Measurements from ENCODE around the gene WDR33.
A peak's percentile ranks its signal among the peaks of the same experiment; 100 is the strongest.

WDR33 gene

DNA sequence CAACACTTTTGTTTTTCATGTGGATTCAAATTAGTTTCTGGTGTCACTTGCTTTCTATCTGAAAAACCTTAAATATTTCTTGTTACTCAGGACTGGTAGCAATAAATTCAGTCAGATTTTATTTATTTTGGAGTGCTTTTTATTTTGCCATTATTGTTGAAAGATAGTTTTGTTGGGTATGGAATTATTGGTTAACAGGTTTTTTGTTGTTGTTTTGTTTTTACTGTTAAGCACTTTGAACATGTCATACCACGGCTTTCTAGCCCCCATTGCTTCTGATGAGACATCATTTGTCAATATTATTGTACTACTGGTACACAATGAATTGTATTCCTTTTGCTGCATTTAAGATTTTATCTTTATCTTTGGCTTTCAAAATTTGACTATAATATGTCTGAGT lies 122.6 kb downstream of the WDR33 start:
- DNase-seq: no peak

DNA sequence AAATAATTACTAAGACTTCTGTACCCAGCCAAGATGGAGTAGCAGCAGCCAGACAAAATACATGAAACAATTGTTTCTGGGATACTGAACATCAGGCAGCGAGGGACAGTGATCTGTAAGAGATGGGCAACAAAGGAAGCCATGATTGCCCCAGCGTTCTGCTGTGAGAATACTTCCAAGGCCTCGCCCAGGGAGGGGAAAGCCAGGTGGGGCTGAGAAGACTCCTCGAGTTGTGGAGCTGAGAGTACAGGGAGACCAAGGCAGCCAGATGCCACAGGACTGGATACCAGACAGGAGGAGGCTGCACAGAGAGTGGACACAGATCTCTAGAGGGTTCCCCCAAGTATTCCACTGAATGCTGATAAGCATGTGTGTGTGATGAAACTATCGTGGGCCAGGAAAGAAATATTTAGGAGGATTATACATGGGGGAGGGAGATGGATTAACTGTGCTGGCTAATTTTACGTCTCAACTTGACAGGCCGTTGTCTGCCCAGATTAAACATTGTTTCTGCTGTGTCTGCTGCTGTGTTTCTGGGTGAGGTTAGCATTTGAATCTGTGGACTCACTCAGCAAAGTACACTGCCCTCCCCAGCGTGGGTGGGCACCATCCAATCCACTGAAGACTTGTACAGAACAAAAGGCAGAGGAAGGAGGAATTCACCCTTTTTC lies 125.4 kb downstream of the WDR33 start:
- DNase-seq: no peak

DNA sequence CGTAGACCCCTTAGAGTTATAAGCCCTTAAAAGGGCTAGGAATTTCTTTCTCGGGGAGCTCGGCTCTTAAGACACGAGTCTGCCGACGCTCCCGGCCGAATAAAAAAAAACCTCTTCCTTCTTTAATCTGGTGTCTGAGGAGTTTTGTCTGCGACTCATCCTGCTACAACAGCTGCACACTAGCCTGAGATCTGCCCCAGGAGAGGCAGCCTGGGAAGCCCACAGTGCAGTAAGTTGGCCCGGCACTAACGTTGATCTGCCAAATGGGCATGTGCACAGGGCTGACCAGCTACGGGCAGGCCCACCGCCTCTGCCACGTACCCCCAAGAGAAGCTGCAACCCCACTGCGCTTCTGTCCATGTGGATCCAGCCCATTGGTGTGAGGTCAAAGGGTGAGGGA lies 127.2 kb downstream of the WDR33 start:
- DNase-seq: no peak

DNA sequence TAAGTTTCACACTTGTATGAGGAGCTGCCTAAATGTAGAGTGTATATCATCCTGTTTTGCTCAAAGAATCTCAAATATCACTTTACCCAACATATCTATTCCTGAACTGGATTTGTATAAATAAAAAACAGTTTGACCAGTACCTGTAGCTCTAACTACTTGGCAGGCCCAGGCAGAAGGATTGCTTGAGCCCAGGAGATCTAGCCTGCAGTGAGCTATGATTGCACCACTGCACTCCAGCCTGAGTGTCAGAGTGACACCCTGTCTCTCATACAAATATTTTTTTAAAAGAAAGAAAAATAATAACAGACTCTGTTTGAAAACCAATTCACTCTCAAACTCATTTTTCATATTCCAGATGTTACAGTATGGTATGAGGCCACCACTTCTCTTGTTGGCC lies 127.9 kb downstream of the WDR33 start:
- DNase-seq: no peak

DNA sequence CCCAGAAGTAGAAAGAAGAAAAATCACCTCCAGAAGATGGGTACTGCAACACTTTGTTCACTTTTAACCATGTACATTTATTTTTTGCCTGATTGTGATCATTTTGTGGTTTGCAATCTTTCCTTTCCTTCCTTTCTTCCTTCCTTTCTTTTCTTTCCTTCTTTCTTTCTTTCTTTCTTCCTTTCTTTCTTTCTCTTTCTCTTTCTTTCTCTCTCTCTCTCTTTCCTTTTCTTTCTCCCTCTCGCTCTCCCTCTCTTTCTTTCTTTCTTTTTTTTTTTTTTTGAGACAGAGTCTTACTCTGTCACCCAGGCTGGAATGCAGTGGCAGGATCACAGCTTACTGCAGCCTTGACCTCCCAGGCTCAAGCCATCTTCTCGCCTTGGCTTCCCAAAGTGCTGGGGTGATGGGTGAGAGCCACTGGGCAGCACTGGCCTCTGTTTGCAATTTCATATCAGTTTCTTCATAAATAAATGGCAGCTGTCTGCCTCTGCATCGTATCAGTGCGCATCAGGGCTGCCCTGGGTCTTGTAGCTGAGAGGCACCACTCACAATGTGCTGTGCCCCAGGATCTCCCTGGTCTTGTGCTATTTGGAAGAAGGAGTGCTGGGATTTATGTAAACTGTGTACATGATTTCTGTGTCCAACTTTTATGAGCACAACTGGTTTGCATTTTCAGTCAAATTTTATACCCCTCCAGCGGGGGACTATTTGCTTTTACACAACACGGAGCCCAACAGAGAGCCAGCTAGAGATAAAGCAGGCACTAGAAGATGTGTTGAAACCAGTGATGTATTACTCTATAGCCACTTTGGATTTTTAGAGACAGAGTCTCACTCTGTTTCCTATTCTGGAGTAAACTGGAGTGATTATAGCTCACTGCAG lies 128.8 kb downstream of the WDR33 start:
- DNase-seq: no peak

DNA sequence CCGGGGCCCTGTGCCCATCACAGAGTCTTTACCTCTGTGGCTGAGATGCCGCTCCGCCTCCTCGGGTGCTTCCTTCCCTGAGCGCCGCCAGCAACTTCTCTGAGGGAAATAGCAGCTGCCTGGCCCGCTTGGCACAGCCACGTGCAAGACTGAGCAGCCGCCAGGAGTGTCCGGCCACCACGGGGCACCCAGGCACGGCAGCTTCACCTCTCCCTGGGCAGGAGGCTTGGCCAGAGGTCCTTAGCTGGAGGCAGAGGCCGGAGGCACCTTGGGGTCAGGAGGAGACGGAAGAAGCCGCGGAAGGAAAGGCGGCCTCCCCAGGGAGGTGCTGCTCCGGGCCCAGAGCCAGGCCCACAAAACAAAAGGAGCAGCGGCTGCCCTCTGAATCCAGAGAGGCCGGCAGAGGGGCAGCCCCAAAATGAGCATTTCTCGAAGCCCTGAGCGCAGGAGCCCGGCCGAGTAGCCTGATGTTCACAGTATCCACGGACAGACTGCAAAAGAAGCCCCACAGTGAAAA lies 129.6 kb downstream of the WDR33 start:
- DNase-seq: no peak

DNA sequence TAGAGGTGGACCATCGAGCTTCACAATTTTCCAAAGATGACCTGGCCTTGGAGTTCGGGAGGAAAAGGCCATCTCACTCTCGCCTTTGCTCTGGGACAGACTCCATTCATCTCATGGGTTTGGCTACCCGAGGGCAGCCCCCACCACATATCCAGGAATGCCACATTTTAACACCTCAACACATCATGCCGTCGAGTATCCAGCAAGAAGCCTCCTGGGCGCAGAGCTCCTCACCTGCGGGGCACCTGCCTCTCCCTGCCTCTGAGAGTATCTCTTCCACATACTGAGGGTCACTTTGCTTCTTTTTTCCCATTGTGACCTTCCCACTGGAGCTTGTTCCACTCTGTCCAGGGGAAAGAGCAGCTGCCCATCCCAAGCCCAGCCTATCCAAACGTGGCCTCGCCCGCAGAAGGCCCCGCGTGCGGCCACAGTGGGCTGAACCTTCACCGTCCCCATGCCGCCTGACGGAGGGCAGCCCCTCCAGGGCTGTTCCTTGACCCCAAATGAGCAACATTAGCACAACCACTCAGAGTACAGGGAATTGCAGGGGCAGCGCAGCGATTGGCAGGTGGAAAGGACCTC lies 130.2 kb downstream of the WDR33 start:
- DNase-seq: no peak

DNA sequence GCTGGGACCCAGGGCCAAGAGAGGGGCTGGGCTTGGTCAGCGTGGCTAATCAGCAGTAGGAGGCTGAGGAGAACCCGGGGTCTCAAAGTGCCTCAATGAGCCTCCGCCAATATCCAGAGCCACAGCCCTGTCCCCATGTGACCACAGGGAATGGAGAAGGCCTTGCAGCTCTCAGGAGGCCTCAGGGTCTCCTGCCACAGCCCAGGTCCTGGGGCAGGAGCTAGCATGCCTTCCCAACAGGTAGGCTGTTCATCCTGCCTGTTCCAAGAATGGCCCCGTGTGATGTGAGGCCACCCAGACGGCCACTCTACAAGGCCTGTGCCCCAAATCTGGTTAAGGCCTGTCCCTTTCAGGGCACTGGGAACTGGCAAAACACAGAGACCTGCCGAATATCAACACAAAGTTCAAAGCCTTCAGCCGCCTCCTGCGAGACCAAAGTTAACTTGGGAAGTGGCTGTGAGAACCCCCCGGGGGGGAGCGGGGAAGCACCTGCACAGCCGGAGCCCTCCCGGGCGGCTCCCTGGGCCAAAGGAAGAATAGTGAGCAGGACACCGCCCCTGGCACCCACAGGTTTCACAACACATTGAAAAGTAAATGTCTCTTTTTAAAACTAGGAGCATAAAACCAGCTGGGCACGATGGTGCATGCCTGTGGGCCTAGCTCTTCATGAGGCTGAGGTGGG lies 131.2 kb downstream of the WDR33 start:
- DNase-seq: no peak

DNA sequence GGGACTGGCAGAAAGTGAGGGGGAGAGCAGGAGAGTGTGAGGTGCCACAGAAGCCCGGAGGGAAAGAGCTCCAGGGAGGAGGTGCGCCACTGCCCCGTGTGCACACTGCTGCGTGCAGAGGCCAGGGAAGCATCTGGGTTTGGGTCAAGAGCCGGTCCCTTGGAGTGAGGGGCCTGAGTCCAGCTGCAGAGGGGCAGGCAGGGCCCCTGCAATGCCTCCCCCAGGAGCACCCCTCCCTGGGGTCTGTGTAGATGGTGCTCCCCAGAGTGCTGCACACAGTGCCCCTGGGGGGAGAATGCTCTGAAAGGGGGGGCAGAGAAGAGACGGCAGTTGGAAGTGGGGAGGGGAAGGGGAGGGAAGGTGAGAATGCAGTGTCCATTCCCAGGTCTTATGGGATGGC lies 132.0 kb downstream of the WDR33 start:
- no peak for DNase-seq

DNA sequence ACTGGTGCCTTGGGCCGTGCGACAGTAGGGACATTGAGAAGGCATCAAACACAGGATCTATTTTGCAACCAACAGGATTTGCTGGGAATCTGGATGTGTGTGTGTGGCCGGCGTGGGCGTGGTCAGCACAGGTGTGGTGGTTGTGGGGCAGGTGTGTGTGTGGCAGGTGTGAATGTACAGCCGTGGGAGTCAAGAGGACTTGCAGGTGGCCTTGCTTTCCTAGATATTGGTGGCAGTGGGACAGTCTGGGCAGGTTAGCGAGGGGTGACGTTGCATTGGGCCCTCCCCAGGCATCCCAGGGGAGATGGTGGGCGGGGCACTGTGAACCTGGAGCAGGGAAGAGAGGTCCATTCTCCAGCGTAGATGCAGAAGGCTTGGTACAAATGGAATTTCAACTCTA lies 132.4 kb downstream of the WDR33 start:
- DNase-seq: no peak

DNA sequence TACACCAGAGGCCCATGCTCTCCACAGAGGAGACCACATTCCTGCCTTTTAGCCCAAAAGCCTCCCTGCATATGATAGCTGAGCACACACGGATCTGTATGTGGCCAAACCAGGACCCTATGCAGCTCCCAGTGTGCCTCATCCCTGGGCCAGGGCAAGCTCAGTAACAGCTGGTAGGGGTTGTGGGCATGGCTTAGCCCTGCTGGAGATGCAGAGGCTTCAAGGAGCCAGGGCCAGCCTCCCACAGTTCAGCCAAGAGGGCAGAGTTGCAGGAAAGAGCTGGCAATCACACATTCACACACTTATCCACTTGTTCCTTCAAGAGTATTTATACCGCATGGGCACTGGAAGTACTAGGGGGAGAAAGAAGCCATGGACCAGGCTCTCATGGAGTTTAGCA lies 134.1 kb downstream of the WDR33 start:
- no peak for DNase-seq

DNA sequence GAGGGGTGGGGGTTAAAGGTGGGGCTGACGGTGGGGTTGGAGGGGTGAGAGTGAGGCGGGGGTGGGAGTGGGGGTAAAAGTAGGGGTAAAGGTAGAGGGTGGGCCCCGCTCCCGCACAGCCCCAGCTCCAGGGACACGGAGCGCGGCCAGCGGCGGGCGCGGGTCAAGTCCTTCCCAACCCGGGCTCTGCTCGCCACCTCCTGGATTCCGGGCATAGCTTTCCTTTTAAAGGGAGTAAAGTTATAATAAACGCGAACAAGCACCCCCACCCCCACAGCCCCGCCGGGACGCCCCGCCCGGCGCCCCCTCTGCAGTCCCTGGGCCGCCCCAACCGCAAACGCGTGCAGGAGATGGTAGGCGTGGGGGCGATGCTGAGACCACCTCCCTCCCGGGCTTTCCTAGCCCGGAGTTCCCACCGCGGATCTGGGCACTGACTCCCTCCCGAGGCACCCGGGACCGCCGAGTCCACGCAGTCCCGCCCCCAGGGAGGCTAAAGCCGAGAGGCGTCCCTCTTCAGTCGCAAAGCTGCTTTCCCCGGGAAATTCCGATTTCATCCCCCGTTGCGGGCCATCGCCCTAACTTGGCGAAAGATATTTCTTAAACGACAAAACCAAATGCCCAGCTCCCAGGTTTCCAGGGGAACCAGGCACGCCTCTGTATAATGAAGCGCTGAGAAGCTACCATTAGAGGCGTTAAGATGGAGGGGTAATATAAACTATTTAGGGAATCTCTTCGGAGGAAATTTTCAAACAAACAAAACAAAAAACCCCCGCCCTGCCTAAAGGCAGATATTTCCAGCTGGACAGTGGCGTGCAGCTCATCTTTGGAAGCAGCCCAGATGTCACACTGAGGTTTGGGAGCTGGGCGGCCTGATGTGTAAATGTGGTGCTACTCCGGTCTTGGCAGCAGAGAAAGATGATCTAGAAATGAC lies 135.4 kb downstream of the WDR33 start, which contains the start of gene LIMS2:
Gene LIMS2, minus strand, starts transcription at position 200 of the 931 bp plus-strand sequence. CDS start 506 bp downstream, outside the sequence.
- peak; percentile 47 for DNase-seq

DNA sequence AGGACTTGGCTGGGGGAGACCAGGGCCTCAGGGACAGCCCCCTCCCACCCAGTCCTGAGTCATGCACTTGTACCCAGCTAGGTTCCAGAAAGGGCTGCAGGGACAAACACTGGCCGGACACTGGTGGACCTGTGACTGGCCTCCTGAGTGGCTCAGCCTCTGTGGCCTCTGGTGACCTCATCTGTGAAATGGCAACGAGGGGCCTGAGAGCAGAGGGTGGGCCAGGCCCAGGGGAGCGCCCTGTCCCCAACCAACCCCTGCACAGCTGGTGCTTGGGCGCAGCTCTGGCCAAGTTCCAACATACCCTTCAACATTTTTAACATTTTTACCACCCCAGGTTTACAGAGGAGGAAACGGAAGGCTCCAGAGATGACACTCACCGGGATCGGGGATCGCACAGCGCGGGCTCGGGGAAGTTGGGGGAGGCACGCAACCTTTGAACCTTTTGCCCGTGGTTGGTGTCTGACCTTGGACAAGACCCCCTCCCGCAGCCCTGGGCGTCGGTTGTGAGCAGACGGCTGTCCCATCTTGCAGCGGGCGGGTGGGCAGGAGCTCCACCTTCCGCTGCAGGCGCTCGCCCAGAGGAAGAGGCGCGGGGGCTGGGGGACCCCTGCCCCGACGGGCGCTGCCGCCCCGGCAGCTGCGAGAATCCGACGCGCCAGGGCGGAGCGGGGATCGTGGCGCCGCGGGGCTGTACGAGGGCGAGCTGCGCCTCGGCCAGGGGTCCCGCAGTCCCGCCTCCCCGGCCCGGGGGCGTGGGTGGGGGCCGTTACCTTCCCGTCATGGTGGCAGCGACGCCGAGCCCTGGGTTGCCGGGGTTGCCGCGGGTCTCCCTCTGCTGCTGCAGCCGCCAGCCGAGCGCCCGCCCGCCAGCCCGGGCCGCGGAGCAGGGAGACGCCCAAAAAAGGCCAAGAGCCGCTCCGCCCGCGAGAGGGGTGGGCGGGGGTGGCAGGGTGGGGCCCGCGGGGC lies 136.4 kb downstream of the WDR33 start:
- peak; percentile 31 for DNase-seq

DNA sequence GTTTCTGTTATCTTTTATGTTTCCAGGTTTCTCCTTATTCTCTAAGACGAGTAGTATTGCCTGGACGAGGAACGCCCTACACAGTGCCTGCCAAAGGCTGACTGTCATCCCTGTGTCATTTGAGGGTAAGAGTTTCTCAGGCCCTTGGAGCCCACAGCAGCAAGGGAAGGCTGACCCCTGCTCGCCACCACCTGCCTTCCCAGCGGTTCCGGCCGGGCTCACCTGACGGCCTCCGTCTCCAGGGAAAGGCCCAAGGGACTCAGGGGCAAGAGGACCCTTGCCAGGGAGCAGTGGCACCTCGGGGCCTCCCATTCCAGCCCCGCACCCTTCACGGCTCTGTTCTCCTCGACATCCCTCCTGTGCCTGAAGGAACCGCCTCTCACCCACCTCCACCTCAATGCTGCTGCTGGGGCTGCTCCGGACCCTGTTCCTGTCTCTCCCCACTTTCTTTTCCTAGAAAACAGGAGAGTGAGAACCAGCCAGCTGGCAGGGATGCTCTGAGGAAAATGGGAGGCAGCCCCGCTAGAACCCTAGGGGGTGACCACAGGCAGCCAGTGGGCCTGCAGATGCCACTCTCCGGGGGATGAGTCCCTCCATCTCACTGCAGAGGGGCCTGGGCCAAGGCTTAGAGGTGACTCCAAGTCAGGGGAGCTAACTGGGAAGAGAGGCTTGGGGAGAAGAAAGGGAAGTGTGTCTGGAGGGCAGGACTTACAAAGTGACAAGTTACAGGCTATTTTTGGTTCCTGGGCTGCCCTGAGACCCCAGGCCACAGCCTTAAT lies 137.5 kb downstream of the WDR33 start:
- DNase-seq: no peak

DNA sequence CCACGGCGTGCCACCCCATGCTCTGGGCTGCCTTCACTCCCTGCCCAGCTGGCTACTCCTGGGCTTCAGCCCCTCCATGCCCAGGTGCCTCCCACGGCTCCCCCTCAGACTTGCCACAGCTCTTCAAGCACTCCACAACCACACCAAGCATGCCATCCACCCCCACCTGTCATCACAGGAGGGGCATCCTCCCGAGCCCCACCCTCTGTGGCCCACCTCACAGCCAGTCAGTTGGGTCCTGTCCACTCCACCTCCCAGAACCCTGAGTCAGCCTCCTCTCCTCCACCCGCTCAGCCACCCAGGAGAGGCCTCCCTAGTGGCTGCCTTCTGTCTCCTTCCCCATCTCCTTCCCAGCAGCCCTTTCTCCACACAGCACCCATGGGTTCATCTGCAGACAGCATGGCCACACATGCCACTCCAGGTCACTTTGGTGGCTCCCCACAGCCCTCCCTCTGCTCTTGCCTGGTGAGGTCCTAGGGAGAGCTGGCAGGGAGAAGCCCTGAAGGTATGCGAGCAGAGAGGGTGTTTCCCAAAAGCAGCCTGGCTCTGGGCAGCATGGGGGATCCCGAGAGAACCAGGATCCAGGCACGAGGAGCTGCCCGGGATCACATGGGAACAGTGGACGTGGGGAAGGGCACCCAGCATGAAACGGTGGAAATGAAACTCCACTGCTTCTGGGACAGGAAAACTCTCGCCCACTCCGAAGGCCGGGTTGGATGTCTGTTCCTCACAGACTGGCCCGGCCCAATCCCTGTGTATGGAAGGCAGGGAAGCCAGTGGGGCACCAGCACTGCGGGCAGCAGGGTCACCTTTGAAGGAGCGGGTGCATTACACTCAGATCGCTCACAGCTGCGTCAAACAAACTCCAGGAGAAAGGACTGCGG lies 138.4 kb downstream of the WDR33 start:
- DNase-seq: no peak

DNA sequence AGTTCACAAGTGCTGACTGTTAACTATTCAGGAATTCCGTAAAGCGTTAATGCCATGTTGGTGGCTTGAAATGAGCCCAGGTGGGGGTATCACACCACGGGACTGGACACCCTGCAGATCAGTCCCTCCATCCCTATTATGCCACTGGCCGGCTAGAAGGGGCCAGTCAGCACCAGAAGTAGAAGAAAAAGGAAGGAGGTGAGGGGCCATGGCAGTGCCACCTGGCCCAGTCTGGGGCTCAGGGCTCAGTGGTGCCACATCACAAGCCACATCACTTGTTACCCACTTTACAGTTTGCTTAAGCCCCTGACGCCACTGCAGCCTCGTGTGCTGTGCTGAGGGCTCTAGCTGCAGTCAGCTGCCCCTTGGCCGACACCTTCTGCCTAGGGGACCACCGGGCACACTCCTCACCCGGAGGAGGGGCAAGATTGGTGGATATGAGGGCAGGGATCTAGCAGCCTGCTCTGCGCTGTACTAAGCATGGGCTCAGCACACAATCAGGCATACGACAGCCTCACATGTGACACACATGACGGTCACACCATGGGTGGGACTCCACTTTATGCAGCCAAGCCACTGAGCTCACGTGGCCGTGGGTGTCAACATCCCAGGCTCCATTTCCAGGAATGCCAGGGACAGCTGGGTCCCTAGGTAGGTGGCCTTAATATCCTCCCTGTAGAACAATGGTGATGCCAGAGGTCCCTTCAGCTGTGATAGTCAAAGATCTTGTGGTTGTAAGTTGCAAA lies 139.2 kb downstream of the WDR33 start:
- DNase-seq: no peak

DNA sequence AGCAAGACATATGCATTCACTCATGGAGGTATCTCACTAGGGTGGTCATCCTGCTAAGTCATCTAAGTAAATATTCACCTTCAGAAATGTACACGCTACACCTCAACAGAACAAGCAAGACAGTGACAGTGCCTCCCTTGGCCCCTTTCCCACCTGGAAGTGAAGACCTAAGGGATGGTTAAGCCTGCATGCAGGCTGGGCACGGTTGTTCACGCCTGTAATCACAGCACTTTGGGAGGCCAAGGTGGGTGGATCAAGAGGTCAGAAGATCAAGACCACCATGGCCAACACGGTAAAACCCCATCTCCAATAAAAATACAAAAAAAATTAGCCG lies 140.0 kb downstream of the WDR33 start:
- no peak for DNase-seq
